ENCODE measurements around the gene VANGL2.

Gene VANGL2

GRCh38 chr1:160406131-160406968, 6.0 kb downstream of the VANGL2 start:
- no peak for DNase-seq

GRCh38 chr1:160407839-160408801, 7.8 kb downstream of the VANGL2 start:
- DNase-seq = no peak

GRCh38 chr1:160408864-160409263, 8.5 kb downstream of the VANGL2 start:
- DNase-seq = no peak

GRCh38 chr1:160409486-160409885, 9.1 kb downstream of the VANGL2 start:
- DNase-seq = no peak

GRCh38 chr1:160410406-160411005, 10.1 kb downstream of the VANGL2 start:
- DNase-seq = no peak

- DNase-seq = no peak
Observed at GRCh38 chr1:160411271-160412027, 11.1 kb downstream of the VANGL2 start.

GRCh38 chr1:160412028-160412362, 11.6 kb downstream of the VANGL2 start:
- DNase-seq = no peak

- no peak for DNase-seq
Observed at GRCh38 chr1:160413716-160414115, 13.4 kb downstream of the VANGL2 start.

GRCh38 chr1:160414881-160415280, 14.5 kb downstream of the VANGL2 start:
- DNase-seq = no peak

GRCh38 chr1:160415696-160416290, 15.4 kb downstream of the VANGL2 start:
- no peak for DNase-seq

GRCh38 chr1:160416369-160416768, 16.0 kb downstream of the VANGL2 start:
- no peak for DNase-seq

- no peak for DNase-seq
Observed at GRCh38 chr1:160418483-160418882, 18.1 kb downstream of the VANGL2 start.

- no peak for DNase-seq
Observed at GRCh38 chr1:160419150-160419837, 18.9 kb downstream of the VANGL2 start.

- DNase-seq = no peak
Observed at GRCh38 chr1:160419838-160420169, 19.4 kb downstream of the VANGL2 start.

GRCh38 chr1:160420881-160421842, 20.8 kb downstream of the VANGL2 start:
- DNase-seq = no peak

GRCh38 chr1:160421881-160422280, 21.5 kb downstream of the VANGL2 start:
- no peak for DNase-seq

- no peak for DNase-seq
Observed at GRCh38 chr1:160423966-160424365, 23.6 kb downstream of the VANGL2 start.

- no peak for DNase-seq
Observed at GRCh38 chr1:160425847-160426246, 25.5 kb downstream of the VANGL2 start.

- DNase-seq = peak; percentile 10
Observed at GRCh38 chr1:160427625-160428024, 27.3 kb downstream of the VANGL2 start.

- no peak for DNase-seq
Observed at GRCh38 chr1:160428053-160428452, 27.7 kb downstream of the VANGL2 start.

Measured in CD4-positive, alpha-beta T cell treated with Interleukin-6 for 4 hours (primary cell).